ENCODE data around the gene SLC9A9. TPM values are rescaled to one million over a fixed set of nuclear protein-coding genes. Genes with fewer than 3 reads are reported as not detected.
A peak's percentile ranks its signal among the peaks of the same experiment; 100 is the strongest.
"Not testable (repeated sequence)": the region's sequence is repeated elsewhere in the genome, so short reads cannot be mapped to it uniquely, and the experiment has no call there.

SLC9A9 gene
- polyA plus RNA-seq, 6 donors from 2014 or later: 16.9 to 31.5 (median 24.7) TPM

DNA sequence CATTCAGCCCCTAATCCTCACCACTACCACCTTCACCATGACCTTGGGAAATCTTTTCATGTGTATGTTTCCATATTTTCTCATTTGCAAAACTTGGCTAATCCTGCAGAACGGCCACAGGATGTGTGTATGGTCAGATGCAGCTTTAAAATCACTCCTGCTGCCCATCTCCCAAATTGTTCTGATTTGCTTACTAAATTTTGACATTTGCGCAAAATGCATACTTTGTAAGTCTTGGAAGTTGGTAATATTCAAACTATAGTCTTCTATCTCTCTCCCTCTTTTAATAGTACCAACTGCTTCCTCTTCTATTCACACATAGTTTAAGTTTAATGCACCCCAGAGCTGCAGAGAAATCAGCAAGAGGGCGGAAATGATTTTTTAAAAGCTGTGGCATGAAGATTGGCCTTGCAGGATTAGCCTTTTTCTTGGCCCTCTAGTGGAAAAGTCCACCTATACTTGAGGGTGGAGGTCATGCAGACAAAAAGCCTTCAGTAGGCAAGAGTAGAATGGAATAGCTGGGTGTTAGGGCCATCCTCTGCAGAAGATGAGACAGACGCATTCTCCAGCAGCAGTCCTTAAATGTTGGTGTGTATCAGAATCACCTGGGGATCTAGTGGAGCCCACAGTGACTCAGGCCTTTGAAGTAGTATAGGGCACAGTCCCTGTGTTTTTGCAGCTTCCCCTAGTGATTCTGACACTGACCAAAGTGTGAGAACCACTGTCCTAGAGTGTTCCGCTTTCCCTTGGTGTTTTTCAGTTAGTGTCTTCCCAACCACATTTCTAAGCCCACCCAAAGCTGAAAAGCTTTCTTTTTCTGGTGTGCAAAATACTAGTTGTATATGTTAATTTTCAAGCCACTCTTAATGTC, 547.0 kb downstream of the SLC9A9 start:
- H3K4me3 Mint-ChIP-seq: no peak overlapping the region

DNA sequence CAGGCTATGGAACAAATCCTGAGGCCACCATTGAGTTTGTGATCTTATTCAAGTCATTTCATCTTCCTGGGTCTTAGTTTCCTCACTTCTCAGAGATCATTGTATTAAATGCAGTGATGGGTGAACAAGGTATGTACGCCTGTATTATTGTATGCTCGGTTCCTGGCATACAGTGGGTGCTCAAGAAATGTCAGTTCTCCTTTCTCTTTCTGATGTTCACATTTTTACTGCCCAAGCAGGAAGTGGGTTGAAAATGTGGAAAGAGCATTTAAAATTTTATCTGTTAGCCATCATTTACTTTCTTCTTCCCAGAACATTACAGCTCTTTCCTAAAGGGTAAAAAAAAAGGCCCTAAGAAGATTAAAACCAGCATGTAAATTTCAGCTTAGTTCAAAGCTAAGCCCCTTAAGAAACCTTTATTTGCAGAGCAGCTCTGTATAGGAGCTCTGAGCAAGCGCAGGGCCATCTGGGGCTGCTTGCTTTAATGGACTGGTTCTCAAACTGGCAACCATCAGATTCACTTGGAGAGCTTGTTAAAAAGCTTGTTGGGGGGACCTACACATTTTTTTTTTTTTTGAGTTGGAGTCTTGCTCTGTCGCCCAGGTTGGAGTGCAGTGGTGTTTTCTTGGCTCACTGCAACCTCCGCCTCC, 549.3 kb downstream of the SLC9A9 start:
- Mint-ChIP-seq H3K9me3 (no peaks in the 10 kb centered on the region), H3K4me1 (peaks cover 16 to 18% (median 18%) of the 10 kb centered on the region in 3 donors), H3K4me3 (no peak overlapping the region), H3K27me3 (no peaks in the 10 kb centered on the region), H3K27ac (peak overlapping the region in 4 of 6 donors; percentile 28 to 81 (median 55)), H3K36me3 (no peaks in the 10 kb centered on the region)
- ATAC-seq (ENCODE audit: low read depth in 2 of 2) (peak; percentile 21 to 64), DNase-seq (no peak)

More for the DNA sequence above, 547.0 kb downstream of the SLC9A9 start:
- H3K36me3 Mint-ChIP-seq: no peaks in the 10 kb centered on the region
- peaks cover 9 to 12% (median 10%) of the 10 kb centered on the region in 3 donors for H3K4me1 Mint-ChIP-seq
- no peak for ATAC-seq (ENCODE audit: low read depth in 2 of 2)
- H3K27ac Mint-ChIP-seq: peak overlapping the region in 1 of 6 donors; percentile 73
- no peaks in the 10 kb centered on the region for H3K27me3 Mint-ChIP-seq
- no peak for DNase-seq
- H3K9me3 Mint-ChIP-seq: no peaks in the 10 kb centered on the region

DNA sequence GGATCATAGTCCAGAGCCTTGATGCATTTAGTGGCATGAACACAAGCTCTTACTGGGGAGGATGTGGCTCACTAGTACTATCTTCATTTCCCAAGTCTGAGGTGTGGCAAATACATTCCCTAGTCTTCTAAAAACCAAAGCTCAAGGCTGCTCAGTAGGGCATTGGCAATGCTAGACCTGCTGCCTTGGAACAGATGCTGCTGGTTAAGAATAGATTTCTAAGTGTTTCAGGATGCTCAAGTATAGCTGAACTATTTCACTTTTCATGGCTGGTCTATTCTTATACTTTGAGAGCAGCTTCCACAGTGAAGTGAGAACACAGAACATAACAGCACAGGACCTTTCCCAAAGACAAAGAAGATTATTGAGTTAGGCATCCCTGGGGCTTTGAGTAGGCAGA, 549.9 kb downstream of the SLC9A9 start:
- Mint-ChIP-seq H3K4me1 (peaks cover 16 to 18% (median 18%) of the 10 kb centered on the region in 3 donors), H3K27ac (no peak overlapping the region), H3K9me3 (no peaks in the 10 kb centered on the region), H3K27me3 (no peaks in the 10 kb centered on the region), H3K36me3 (no peaks in the 10 kb centered on the region), H3K4me3 (peak overlapping the region in 1 of 8 donors; percentile 11)
- ATAC-seq (ENCODE audit: low read depth in 2 of 2) (no peak), DNase-seq (no peak)

DNA sequence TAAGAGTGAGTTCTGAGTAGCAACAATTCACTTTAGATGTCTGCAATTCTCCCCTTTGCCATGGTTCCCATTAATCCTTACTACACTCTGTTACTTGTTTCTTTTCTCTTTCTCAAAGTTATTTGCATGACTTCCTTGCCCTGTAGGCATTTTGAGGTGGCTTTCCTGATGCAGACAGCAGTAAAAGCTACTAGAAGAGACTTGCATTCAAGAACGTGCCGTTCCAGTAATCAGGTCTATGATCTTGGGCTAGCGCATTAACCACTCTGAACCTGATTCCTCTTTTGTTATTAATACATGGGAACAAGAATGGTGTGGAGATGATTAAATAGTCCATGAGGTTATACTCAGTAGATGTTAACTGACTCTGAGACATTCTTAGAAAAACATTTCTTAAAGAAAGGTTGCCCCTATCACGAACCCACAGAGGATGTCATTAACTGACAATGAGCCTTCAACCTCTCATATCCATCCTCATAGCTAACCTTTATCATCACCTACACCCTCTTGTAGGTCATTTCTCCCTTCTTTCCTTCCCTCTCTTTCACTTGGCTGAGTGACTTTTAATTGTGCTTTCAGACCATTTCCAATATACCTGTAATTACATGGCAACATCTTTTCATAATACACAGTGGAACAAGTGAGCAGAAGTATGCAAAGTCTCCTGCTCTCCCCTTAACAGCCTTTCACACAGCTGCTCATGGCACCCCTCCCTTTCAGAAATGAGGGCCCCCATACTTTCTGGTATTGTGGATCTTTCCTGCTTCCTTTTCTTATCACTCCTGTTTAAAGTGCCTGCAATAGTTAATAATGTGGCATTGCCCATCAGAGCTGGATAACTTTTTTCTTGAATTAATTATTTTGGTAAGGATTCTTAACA, 552.8 kb downstream of the SLC9A9 start:
- DNase-seq (no peak), ATAC-seq (ENCODE audit: low read depth in 2 of 2) (no peak)
- Mint-ChIP-seq H3K4me1 (peaks cover 15 to 18% (median 16%) of the 10 kb centered on the region in 3 donors), H3K27me3 (no peaks in the 10 kb centered on the region), H3K36me3 (no peaks in the 10 kb centered on the region), H3K9me3 (no peaks in the 10 kb centered on the region), H3K27ac (peak overlapping the region in 1 of 6 donors; percentile 88), H3K4me3 (no peak overlapping the region)

DNA sequence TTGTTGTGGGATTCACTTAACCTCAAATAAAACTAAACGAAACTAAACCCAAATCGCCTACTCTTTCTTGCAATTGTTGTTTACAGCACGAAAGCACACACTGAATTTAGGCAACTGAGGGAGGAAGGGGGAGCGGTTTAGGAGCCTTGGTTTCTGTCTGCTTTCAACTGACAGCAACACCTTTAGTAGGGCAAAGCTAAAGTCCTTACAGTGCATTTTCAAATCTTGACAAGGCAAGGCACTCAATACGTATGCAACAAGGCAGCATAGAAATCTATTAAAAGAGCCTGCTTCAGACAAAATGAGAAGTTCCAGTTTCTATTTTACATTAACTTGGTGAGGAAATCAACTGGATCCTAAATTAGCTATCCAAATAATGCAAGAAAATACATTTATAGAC, 554.1 kb downstream of the SLC9A9 start:
- Mint-ChIP-seq H3K36me3 (no peaks in the 10 kb centered on the region), H3K9me3 (no peaks in the 10 kb centered on the region), H3K27me3 (no peaks in the 10 kb centered on the region), H3K4me1 (peaks cover 16 to 17% (median 17%) of the 10 kb centered on the region in 3 donors), H3K4me3 (no peak overlapping the region), H3K27ac (no peak overlapping the region)
- no peak for ATAC-seq (ENCODE audit: low read depth in 2 of 2)
- DNase-seq: no peak

DNA sequence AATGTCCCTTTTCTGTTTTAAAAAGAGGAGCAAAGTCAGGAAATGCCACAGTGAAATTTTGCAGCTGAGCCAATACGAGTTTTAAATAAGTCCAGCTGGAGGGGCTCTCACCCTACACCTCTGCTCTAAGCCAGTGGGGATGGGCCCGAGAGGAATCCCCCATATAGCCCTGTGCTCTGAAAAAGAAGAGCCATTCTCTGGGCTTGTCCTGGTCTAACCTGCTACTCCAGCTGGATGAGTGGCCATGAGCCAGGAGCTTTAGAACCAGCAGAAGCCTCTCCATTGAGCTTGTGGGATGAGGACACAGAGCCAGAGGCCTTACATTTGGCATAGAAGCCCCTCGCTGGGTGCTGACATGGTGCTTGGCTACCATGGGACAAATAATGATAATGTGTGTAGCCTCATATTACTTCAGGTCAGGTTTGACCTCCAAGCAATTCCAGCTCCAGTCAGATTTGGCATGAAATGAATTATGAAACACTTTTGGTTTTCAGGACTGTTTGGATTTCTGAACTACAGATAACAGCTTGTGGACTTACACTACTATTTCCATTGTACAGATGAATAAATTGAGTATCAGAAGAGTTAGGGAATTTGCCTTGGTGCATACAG, 556.3 kb downstream of the SLC9A9 start:
- no peak for ATAC-seq (ENCODE audit: low read depth in 2 of 2)
- peaks cover 10 to 16% (median 13%) of the 10 kb centered on the region in 3 donors for H3K4me1 Mint-ChIP-seq

DNA sequence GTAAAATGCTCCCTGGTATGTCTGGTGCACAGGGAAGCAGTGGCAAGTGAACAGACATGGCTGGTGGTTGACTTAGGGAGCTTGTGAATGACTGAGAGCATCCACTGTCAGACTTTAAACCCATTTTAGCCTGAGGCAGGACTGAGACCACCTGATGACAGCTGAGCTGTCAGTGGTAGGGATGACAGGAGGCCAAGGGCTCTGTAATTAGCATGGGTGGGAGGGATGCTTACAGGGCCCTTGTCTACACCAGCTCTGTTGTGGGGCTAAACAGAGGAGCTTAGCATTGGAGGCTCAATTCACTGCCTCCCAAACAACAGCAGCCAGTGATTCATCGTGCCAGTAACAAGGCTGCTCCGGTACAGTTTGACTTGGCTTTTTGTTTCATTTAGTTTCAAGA, 559.3 kb downstream of the SLC9A9 start:
- DNase-seq (no peak), ATAC-seq (ENCODE audit: low read depth in 2 of 2) (no peak)
- no peaks in the 10 kb centered on the region for H3K9me3 Mint-ChIP-seq
- H3K36me3 Mint-ChIP-seq: no peaks in the 10 kb centered on the region
- H3K4me3 Mint-ChIP-seq: no peak overlapping the region
- H3K27ac Mint-ChIP-seq: peak overlapping the region in 2 of 6 donors; percentile 5 to 32
- H3K27me3 Mint-ChIP-seq: no peaks in the 10 kb centered on the region
- peaks cover 10 to 12% (median 10%) of the 10 kb centered on the region in 3 donors for H3K4me1 Mint-ChIP-seq

More for the DNA sequence above, 556.3 kb downstream of the SLC9A9 start:
- H3K27ac Mint-ChIP-seq: peak overlapping the region in 1 of 6 donors; percentile 34
- no peaks in the 10 kb centered on the region for H3K9me3 Mint-ChIP-seq
- DNase-seq: no peak
- H3K27me3 Mint-ChIP-seq: no peaks in the 10 kb centered on the region
- H3K36me3 Mint-ChIP-seq: no peaks in the 10 kb centered on the region
- no peak overlapping the region for H3K4me3 Mint-ChIP-seq

DNA sequence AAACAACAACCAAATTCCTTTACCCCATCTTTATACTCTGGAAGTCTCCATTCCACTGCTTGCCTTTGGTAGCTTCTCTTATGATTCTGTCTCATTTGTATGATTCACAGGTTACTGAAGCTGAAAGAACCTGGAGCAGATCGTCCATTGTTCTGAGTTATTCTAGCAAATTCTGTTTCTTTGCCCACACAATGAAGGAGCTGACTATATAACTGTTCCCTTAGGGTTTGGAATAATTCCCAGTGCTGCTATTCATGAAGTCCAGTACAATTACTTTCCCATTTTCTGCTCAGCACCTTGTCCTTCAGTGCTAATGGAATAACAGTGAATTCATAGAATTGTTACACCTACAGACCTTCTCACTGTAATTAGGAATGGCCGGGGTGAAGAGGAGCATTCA, 560.9 kb downstream of the SLC9A9 start:
- H3K27me3 Mint-ChIP-seq: no peaks in the 10 kb centered on the region
- ATAC-seq (ENCODE audit: low read depth in 2 of 2): no peak
- no peak overlapping the region for H3K4me3 Mint-ChIP-seq
- no peaks in the 10 kb centered on the region for H3K9me3 Mint-ChIP-seq
- H3K27ac Mint-ChIP-seq: no peak overlapping the region
- H3K36me3 Mint-ChIP-seq: no peaks in the 10 kb centered on the region
- H3K4me1 Mint-ChIP-seq: peaks cover 10 to 12% (median 10%) of the 10 kb centered on the region in 3 donors
- no peak for DNase-seq

DNA sequence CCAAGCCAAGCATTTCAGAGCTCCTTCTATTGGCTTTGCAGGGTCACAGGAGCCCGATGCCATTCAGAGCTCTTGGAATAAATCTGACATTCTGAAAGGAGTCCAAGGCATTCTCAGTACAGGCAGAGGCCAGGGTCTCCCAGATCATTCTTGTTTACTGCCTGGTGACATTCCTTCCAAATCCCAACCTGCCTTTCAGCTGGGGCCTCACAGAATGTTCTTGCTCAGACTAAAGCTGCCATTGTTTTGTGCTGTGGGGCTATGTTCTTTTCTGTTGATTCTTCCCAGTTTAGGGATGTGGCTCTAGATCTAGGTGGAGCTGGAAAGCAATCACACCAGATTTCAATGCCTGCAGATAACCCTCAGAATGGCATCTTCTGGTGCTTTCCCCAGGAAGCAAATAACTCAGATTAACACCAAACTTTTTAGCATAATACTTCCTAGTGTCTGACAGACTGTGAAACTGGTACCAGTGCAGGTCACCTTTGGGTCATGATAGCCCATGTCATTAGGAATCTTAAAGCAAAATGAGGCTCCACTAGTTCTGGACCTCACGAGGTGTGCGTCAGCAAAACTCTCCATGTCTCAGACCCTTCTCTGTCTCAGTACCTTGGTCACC, 561.8 kb downstream of the SLC9A9 start:
- peaks cover 10 to 12% (median 10%) of the 10 kb centered on the region in 3 donors for H3K4me1 Mint-ChIP-seq
- H3K9me3 Mint-ChIP-seq: no peaks in the 10 kb centered on the region
- ATAC-seq (ENCODE audit: low read depth in 2 of 2) (no peak), DNase-seq (no peak)
- no peak overlapping the region for H3K4me3 Mint-ChIP-seq
- H3K36me3 Mint-ChIP-seq: no peaks in the 10 kb centered on the region
- H3K27me3 Mint-ChIP-seq: no peaks in the 10 kb centered on the region
- peak overlapping the region in 1 of 6 donors; percentile 69 for H3K27ac Mint-ChIP-seq

DNA sequence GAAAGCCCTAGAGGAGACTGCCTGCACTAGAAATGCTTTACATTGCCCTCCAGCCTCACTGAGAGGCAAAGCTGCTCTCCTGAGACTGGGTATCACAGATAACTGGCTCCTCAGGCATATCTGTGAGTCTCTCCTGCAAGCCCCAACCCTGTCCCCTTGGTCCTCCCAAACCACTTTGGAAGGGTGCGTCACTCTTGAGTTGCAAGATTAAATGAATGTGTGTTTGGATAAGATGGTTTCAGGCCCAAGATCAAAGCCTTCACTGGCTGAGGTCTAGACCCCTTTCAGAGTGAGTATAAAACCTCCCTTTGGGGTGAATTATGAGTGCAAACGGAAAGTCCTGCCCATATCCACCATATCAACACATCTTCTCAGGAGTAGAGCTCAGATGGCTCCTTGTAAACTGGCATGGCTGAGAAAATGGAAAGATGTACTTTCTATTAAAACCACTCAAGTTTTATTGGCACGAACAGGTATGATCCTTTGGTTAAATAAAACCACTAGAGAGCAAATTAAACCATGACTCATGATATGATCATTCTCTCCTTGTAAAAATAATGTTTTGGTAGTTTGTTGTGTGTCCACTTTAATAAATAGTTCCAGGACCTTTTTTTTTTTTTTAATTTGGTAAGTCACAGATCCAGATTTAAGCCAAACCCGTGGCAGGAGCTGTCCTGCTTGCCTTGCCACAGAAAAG, 564.7 kb downstream of the SLC9A9 start:
- H3K27me3 Mint-ChIP-seq: no peaks in the 10 kb centered on the region
- H3K4me1 Mint-ChIP-seq: peaks cover 7 to 12% (median 10%) of the 10 kb centered on the region in 3 donors
- no peak for ATAC-seq (ENCODE audit: low read depth in 2 of 2)
- H3K4me3 Mint-ChIP-seq: no peak overlapping the region
- H3K27ac Mint-ChIP-seq: no peak overlapping the region
- H3K9me3 Mint-ChIP-seq: peaks cover 0 to 8% (median 3%) of the 10 kb centered on the region in 7 donors
- peaks cover 0 to 5% of the 10 kb centered on the region in 2 donors for H3K36me3 Mint-ChIP-seq
- no peak for DNase-seq

DNA sequence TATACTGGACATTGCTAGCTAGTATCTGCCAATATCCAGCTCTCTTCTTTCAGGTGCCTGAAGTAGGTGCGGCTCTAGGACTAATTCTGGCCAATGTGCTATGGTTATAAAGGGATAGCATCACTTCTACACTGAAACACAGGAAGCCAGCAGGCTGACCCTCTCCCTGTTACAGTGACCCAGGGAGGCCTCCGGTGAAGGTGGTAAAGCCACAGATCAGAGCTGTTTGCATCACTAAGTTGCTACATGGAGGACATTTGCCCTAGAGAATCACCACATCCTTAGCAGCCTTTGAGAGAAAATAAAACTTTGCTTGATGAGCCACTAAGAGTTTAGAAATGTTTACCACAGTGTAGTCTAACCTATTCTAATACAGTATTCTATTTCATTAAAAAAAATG, 567.3 kb downstream of the SLC9A9 start:
- Mint-ChIP-seq H3K27ac (no peak overlapping the region), H3K4me1 (peaks cover 0 to 4% (median 0%) of the 10 kb centered on the region in 3 donors), H3K4me3 (no peak overlapping the region), H3K36me3 (peaks cover 0 to 5% of the 10 kb centered on the region in 2 donors), H3K27me3 (no peaks in the 10 kb centered on the region), H3K9me3 (peaks cover 0 to 8% (median 3%) of the 10 kb centered on the region in 7 donors)
- ATAC-seq (ENCODE audit: low read depth in 2 of 2) (no peak), DNase-seq (no peak)

DNA sequence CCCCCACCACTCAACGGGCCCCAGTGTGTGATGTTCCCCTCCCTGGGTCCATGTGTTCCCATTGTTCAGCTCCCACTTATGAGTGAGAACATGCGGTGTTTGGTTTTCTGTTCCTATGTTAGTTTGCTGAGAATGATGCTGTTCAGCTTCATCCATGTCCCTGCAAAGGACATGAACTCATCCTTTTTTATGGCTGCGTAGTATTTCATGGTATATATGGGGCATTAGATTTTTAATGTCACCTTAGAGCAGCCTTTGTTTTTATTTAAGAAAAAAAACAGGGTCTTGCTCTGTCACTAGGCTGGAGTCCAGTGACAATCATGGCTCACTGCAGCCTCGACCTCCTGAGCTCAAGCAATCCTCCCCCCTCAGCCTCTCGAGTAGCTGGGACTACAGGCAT, 568.7 kb downstream of the SLC9A9 start:
- not testable (repeated sequence) for H3K4me3 Mint-ChIP-seq, H3K4me1 Mint-ChIP-seq, H3K9me3 Mint-ChIP-seq

More for the DNA sequence above, 568.7 kb downstream of the SLC9A9 start:
- not testable (repeated sequence) for H3K27me3 Mint-ChIP-seq; H3K36me3 Mint-ChIP-seq; ATAC-seq (ENCODE audit: low read depth in 2 of 2); DNase-seq; H3K27ac Mint-ChIP-seq
